Endothelial cell of umbilical vein (primary cell): ENCODE measurements around the gene KLHL6. TPM values are rescaled to one million over a fixed set of nuclear protein-coding genes. Genes with fewer than 3 reads are reported as not detected.

ENCODE experiments used
- BruUV-seq: library from RNA; stranded (reverse); fragments of 400-500 nt; replicated peaks from 2 replicates; lab custom pipeline; 2021; lab: Mats Ljungman, UMichigan
- CTCF ChIA-PET: fragments of 300-600, 350-600 bp; sonication (Branson Sonifier 250); formaldehyde crosslinking; loops from one replicate; lab custom pipeline; 2021; ENCODE audit warnings: antibody characterized with exemption, inconsistent platforms; lab: Charles Lee
- POLR2A ChIA-PET: fragments of 300-600, 350-600 bp; sonication (Branson Sonifier 250); formaldehyde crosslinking; loops from one replicate; lab custom pipeline; 2021; ENCODE audit warnings: antibody characterized with exemption, inconsistent platforms; lab: Charles Lee
- DNase-seq: peaks from one replicate; pipeline ENCODE4 v3.0.0-alpha.2; 2011; ENCODE audit warnings: low read depth, low spot score
- FAIRE-seq: peaks from 2 replicates; lab custom pipeline; 2011; peaks lifted over from hg19 to GRCh38; lab: Jason Lieb, UNC
- H2AFZ ChIP-seq: 2 replicates; pipeline ENCODE4 v1.6.0; 2012; ENCODE audit warnings: low read depth, low read length, control low read depth, inconsistent platforms
- H3K27ac ChIP-seq: 2 replicates; pipeline ENCODE4 v1.5.1; 2011; ENCODE audit warnings: low read depth, mild to moderate bottlenecking, control low read depth, low read length, moderate library complexity; ENCODE audit not compliant: insufficient read depth
- H3K27me3 ChIP-seq, 2 experiments: 2 replicates each; pipeline versions ENCODE4 v1.6.0 to v1.6.1; 2011; ENCODE audit warnings: low read length in 2 of 2, mixed read lengths in 1 of 2; ENCODE audit not compliant: control insufficient read depth in 2 of 2, insufficient read depth in 2 of 2
- H3K36me3 ChIP-seq, 2 experiments: 2 replicates in 1 of 2; 3 replicates in 1 of 2; pipeline ENCODE4 v1.5.1; 2011; ENCODE audit warnings: low read length in 2 of 2, mild to moderate bottlenecking in 1 of 2, moderate library complexity in 1 of 2; ENCODE audit not compliant: control insufficient read depth in 2 of 2, insufficient read depth in 2 of 2; ENCODE audit errors: extremely low read depth in 1 of 2
- H3K4me1 ChIP-seq: 3 replicates; pipeline ENCODE4 v1.5.1; 2011; ENCODE audit warnings: mild to moderate bottlenecking, low read length; ENCODE audit not compliant: control insufficient read depth, insufficient read depth; ENCODE audit errors: extremely low read depth
- H3K4me2 ChIP-seq: 2 replicates; pipeline ENCODE4 v1.6.1; 2011; ENCODE audit warnings: low read length, control low read depth, mixed read lengths; ENCODE audit not compliant: insufficient read depth
- H3K4me3 ChIP-seq, 3 experiments: fragments of 200-600 bp in 1 of 3; sonication (generic), shearing (Covaris generic) in 1 of 3; replicated peaks in 1 of 3; 2 replicates each; pipeline ENCODE4 v1.5.1; 2011 to 2016; ENCODE audit warnings: control low read depth in 3 of 3, low read length in 3 of 3, mild to moderate bottlenecking in 2 of 3, inconsistent platforms in 1 of 3, low read depth in 1 of 3, moderate library complexity in 1 of 3; ENCODE audit not compliant: insufficient read depth in 1 of 3
- H3K79me2 ChIP-seq: 2 replicates; pipeline ENCODE4 v1.6.0; 2012; ENCODE audit warnings: low read length, inconsistent platforms; ENCODE audit not compliant: control insufficient read depth, insufficient read depth
- H3K9ac ChIP-seq: replicated peaks from 2 replicates; pipeline ENCODE3; 2011; ENCODE audit warnings: low read length, control low read depth; ENCODE audit not compliant: insufficient read depth; ENCODE audit errors: extremely low read depth
- H3K9me1 ChIP-seq: replicated peaks from 3 replicates; pipeline ENCODE4 v1.6.0; 2011; ENCODE audit warnings: mild to moderate bottlenecking, low read length; ENCODE audit not compliant: control insufficient read depth, insufficient read depth; ENCODE audit errors: extremely low read depth
- H3K9me3 ChIP-seq: replicated peaks from 2 replicates; pipeline ENCODE4 v1.5.1; 2012; ENCODE audit warnings: low read length, inconsistent platforms; ENCODE audit not compliant: control insufficient read depth, insufficient read depth
- H4K20me1 ChIP-seq: replicated peaks from 2 replicates; pipeline ENCODE3; 2011; ENCODE audit warnings: mild to moderate bottlenecking, low read length; ENCODE audit not compliant: control insufficient read depth, insufficient read depth; ENCODE audit errors: extremely low read depth
- EZH2 ChIP-seq: IDR thresholded peaks from 2 replicates; pipeline ENCODE4 v1.6.1; 2012; ENCODE audit warnings: borderline replicate concordance, low read depth, mild to moderate bottlenecking, moderate library complexity, low read length, inconsistent platforms; ENCODE audit not compliant: severe bottlenecking
- FOS ChIP-seq: IDR thresholded peaks from 2 replicates; pipeline ENCODE4 v1.6.1; 2011; ENCODE audit warnings: mild to moderate bottlenecking, low read length, moderate library complexity, borderline replicate concordance; ENCODE audit not compliant: insufficient read depth
- GATA2 ChIP-seq: IDR thresholded peaks from 2 replicates; pipeline ENCODE4 v1.7.0; 2011; ENCODE audit warnings: low read depth, mild to moderate bottlenecking, moderate library complexity, mixed read lengths, low read length; ENCODE audit not compliant: insufficient read length, insufficient read depth
- JUN ChIP-seq: IDR thresholded peaks from 2 replicates; pipeline ENCODE4 v1.6.1; 2011; ENCODE audit warnings: borderline replicate concordance, low read depth; ENCODE audit not compliant: insufficient read length, insufficient read depth
- MYC ChIP-seq: IDR thresholded peaks from one replicate; pipeline ENCODE4 v1.6.1; 2011; ENCODE audit warnings: mild to moderate bottlenecking, low read depth, low read length
- POLR2A ChIP-seq: IDR thresholded peaks from 2 replicates; pipeline ENCODE4 v1.6.1; 2012; ENCODE audit warnings: low read depth, mild to moderate bottlenecking, control low read depth, low read length
- POLR2AphosphoS5 ChIP-seq: IDR thresholded peaks from 2 replicates; pipeline ENCODE4 v1.6.1; 2012; ENCODE audit warnings: low read depth, mild to moderate bottlenecking, control low read depth, low read length, moderate library complexity; ENCODE audit not compliant: insufficient read depth
- dilution Hi-C: fragments of 300-500 bp; cut with MboI; formaldehyde crosslinking; loops from one replicate; pipeline ENCODE4 v1.15.0; 2019; ENCODE audit warnings: low sequenced_read_pairs; ENCODE audit not compliant: extremely low pct_ligation_motif_present
- intact Hi-C: fragments of 100-400 bp; cut with micrococcal nuclease; formaldehyde crosslinking; loops from one replicate; pipeline ENCODE4 v1.10.0; 2022
- polyA plus RNA-seq, 4 experiments: library from polyadenylated mRNA; depleted of rRNA in 3 of 4; stranded (reverse) in 3 of 4; unstranded in 1 of 4; fragments of >200 nt; gene quantifications; 2 replicates each; pipeline versions ENCODE4 v1.2.1 to v1.2.3, GENCODE V29; 2011 to 2012; ENCODE audit warnings: missing spikeins in 1 of 4
- total RNA-seq: library from RNA; stranded (reverse); gene quantifications from 2 replicates; pipeline ENCODE4 v1.2.3, GENCODE V29; 2021
- TF ChIP-seq, protein P1 (sequence below), 2 donors: IDR thresholded peaks; 1 replicate in 1 of 2; 2 replicates in 1 of 2; pipeline ENCODE4 v1.5.1; 2011; ENCODE audit warnings: low read length in 2 of 2, mild to moderate bottlenecking in 2 of 2, moderate library complexity in 2 of 2, control low read depth in 1 of 2, inconsistent platforms in 1 of 2, low read depth in 1 of 2; ENCODE audit not compliant: insufficient read depth in 1 of 2; ENCODE audit errors: extremely low read depth in 1 of 2
- TF ChIP-seq, protein P2 (sequence below): IDR thresholded peaks from 2 replicates; pipeline ENCODE4 v1.6.1; 2011; ENCODE audit not compliant: insufficient read depth, insufficient read length

KLHL6 gene
- total and polyA plus RNA-seq, 2 donors (not counting 3 experiments of a cell fraction or from before 2014, with no cell fraction given) = 5.7 to 12.6 TPM

DNA sequence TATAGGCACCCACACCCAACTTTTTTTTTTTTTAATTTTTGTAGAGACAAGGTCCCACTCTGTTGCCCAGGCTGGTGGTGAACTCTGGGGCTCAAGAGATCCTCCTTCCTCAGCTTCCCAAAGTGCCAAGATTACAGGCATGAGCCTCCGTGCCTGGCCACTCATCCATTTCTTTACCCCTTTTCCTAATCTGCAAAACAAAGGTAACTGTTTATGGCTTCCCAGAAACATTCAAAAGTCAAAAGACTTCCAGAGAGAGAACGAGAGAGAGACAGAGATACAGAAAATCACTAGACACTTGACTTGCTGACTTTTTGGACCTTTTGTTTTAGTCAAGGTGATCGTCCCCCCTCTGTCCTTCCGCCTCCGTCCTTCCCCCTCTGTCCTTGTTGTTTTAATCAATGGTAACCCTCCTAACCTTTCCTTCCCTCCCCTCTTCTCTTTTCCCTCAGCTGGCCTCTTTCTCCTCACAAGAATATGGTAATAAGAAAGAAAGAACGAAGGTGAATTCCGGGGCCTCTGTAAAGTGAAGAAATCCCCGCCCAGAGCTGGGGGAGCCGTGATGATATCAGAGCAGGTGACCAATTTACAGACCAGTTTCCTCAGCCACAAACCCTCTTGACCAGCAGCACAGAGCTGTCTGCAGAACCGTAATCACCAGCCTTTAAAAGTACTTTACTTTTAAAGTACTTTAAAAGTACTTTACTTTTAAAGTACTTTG lies 21.9 kb downstream of the KLHL6 start:
- no peak overlapping the region for H3K9ac ChIP-seq
- peaks cover 14% of the 10 kb centered on the region for H3K4me1 ChIP-seq
- intact Hi-C loops = no loop called here
- H3K27ac ChIP-seq = no peak overlapping the region
- no peaks in the 10 kb centered on the region for H3K79me2 ChIP-seq
- no peaks in the 10 kb centered on the region for H4K20me1 ChIP-seq
- ChIA-PET CTCF (interaction anchor here (1.1 kb wide), 1 partner anchor 54 kb away, joined by 5 read pairs; no protein-coding TSS in a partner anchor), POLR2A (interaction anchor here (0.6 kb wide), 1 partner anchor 159 kb away, joined by 3 read pairs; no protein-coding TSS in a partner anchor)
- H3K4me2 ChIP-seq = no peak overlapping the region
- H3K4me3 ChIP-seq = no peak overlapping the region
- H3K36me3 ChIP-seq = no peaks in the 10 kb centered on the region
- no peak for TF ChIP-seq GATA2
- TF ChIP-seq, protein P1, sequence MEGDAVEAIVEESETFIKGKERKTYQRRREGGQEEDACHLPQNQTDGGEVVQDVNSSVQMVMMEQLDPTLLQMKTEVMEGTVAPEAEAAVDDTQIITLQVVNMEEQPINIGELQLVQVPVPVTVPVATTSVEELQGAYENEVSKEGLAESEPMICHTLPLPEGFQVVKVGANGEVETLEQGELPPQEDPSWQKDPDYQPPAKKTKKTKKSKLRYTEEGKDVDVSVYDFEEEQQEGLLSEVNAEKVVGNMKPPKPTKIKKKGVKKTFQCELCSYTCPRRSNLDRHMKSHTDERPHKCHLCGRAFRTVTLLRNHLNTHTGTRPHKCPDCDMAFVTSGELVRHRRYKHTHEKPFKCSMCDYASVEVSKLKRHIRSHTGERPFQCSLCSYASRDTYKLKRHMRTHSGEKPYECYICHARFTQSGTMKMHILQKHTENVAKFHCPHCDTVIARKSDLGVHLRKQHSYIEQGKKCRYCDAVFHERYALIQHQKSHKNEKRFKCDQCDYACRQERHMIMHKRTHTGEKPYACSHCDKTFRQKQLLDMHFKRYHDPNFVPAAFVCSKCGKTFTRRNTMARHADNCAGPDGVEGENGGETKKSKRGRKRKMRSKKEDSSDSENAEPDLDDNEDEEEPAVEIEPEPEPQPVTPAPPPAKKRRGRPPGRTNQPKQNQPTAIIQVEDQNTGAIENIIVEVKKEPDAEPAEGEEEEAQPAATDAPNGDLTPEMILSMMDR (IDR thresholded peaks at IDR 0.05; ENCODE audit: extremely low read depth in 1 of 2, insufficient read depth in 1 of 2, low read depth in 1 of 2, low read length in 2 of 2) = no peak
- no peak for TF ChIP-seq POLR2AphosphoS5
- TF ChIP-seq POLR2A = no peak
- TF ChIP-seq EZH2 = no peak
- TF ChIP-seq, protein P2, sequence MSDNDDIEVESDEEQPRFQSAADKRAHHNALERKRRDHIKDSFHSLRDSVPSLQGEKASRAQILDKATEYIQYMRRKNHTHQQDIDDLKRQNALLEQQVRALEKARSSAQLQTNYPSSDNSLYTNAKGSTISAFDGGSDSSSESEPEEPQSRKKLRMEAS = no peak
- no peak for TF ChIP-seq JUN
- no peak for TF ChIP-seq FOS
- TF ChIP-seq MYC = no peak
- no peak for FAIRE-seq
- no peaks in the 10 kb centered on the region for H3K9me1 ChIP-seq
- dilution Hi-C loops = no loop called here
- no peaks in the 10 kb centered on the region for H3K9me3 ChIP-seq
- no peak overlapping the region for H2AFZ ChIP-seq
- BruUV-seq = no TSS peak
- DNase-seq = no peak
- H3K27me3 ChIP-seq = no peaks in the 10 kb centered on the region
